GM10266 (cell line): ENCODE results near the gene CRYBG3.

Source experiments
- DNase-seq: peaks from one replicate; pipeline ENCODE4 v3.0.0; 2012; ENCODE audit errors: extremely low spot score
- CTCF ChIP-seq: IDR thresholded peaks from 2 replicates; pipeline ENCODE4 v1.5.1; 2012; ENCODE audit warnings: mild to moderate bottlenecking, low read depth; ENCODE audit not compliant: control insufficient read depth, insufficient read depth; ENCODE audit errors: missing control alignments

The CRYBG3 gene

GRCh38 chr3:97948351-97949109 lies 126.7 kb downstream of the CRYBG3 start:
- TF ChIP-seq CTCF, result no peak
- DNase-seq, result no peak

- no peak for DNase-seq
- TF ChIP-seq CTCF, result no peak
These were observed 127.3 kb downstream of the CRYBG3 start for GRCh38 chr3:97949110-97949485.

- no peak for DNase-seq
- TF ChIP-seq CTCF, result no peak
These were observed 127.9 kb downstream of the CRYBG3 start for GRCh38 chr3:97949743-97950142.

- DNase-seq, result no peak
- no peak for TF ChIP-seq CTCF
These were observed 128.5 kb downstream of the CRYBG3 start for GRCh38 chr3:97950360-97950759.

GRCh38 chr3:97952280-97952679 lies 130.5 kb downstream of the CRYBG3 start:
- DNase-seq, result no peak
- TF ChIP-seq CTCF, result no peak

GRCh38 chr3:97952872-97953271 lies 131.1 kb downstream of the CRYBG3 start:
- no peak for DNase-seq
- no peak for TF ChIP-seq CTCF

GRCh38 chr3:97954228-97954827 lies 132.5 kb downstream of the CRYBG3 start:
- TF ChIP-seq CTCF, result no peak
- no peak for DNase-seq
